PC-9 (cell line): Measurements from ENCODE around the gene SLC25A10.

Source experiments
- CTCF ChIP-seq: fragments of 200-600 bp; sonication (generic); conservative IDR thresholded peaks from 2 replicates; pipeline ENCODE4 v1.6.1; 2017; ENCODE audit warnings: mixed run types, antibody characterized with exemption, mild to moderate bottlenecking, moderate library complexity
- EZH2 ChIP-seq: fragments of 200-600 bp; sonication (generic); IDR thresholded peaks from 2 replicates; pipeline ENCODE4 v1.8.0; 2017; ENCODE audit warnings: antibody characterized with exemption, low read depth

GRCh38 chr17:81691608-81692007 lies 20.5 kb upstream of the SLC25A10 start:
- TF ChIP-seq CTCF = no peak
- no peak for TF ChIP-seq EZH2
